Activated gamma-delta T cell (primary cell): Measurements from ENCODE around the gene EXOC6.
A peak's percentile ranks its signal among the peaks of the same experiment; 100 is the strongest.

Source experiments
- DNase-seq: peaks from one replicate; lab custom pipeline; 2025; lab: John Stamatoyannopoulos, UW
- total RNA-seq, 2 donors: gene quantifications; one replicate each; lab custom pipeline; 2026; lab: John Stamatoyannopoulos, UW

The EXOC6 gene
- total RNA-seq = 35.5 to 37.1 reads per million in 2 donors

GRCh38 chr10:92848441-92849233, at the start of gene EXOC6:
Gene EXOC6 (plus strand): TSS chr10:92848520. CDS start chr10:92848534, 14 bp downstream.
- DNase-seq = peak; percentile 74

- DNase-seq = no peak
Observed at GRCh38 chr10:92799568-92799967, 48.8 kb upstream of the EXOC6 start.

- DNase-seq = no peak
Observed at GRCh38 chr10:92800134-92800733, 48.1 kb upstream of the EXOC6 start.

GRCh38 chr10:92801978-92802872, 46.1 kb upstream of the EXOC6 start:
- DNase-seq = no peak

- DNase-seq = no peak
Observed at GRCh38 chr10:92809840-92810239, 38.5 kb upstream of the EXOC6 start.

- no peak for DNase-seq
Observed at GRCh38 chr10:92810934-92811532, 37.3 kb upstream of the EXOC6 start.

GRCh38 chr10:92811986-92812385, 36.3 kb upstream of the EXOC6 start:
- no peak for DNase-seq

GRCh38 chr10:92813979-92814378, 34.3 kb upstream of the EXOC6 start:
- DNase-seq = no peak

GRCh38 chr10:92814790-92815189, 33.5 kb upstream of the EXOC6 start:
- no peak for DNase-seq

- DNase-seq = no peak
Observed at GRCh38 chr10:92816091-92816531, 32.2 kb upstream of the EXOC6 start.

GRCh38 chr10:92822060-92822634, 26.2 kb upstream of the EXOC6 start:
- DNase-seq = no peak

- DNase-seq = no peak
Observed at GRCh38 chr10:92822964-92823363, 25.4 kb upstream of the EXOC6 start.

- DNase-seq = no peak
Observed at GRCh38 chr10:92826061-92826460, 22.3 kb upstream of the EXOC6 start.

- DNase-seq = no peak
Observed at GRCh38 chr10:92826504-92826903, 21.8 kb upstream of the EXOC6 start.

GRCh38 chr10:92829042-92829785, 19.1 kb upstream of the EXOC6 start:
- no peak for DNase-seq

GRCh38 chr10:92829786-92830377, 18.4 kb upstream of the EXOC6 start:
- no peak for DNase-seq

GRCh38 chr10:92830478-92831389, 17.6 kb upstream of the EXOC6 start:
- DNase-seq = no peak

GRCh38 chr10:92832121-92832520, 16.2 kb upstream of the EXOC6 start:
- no peak for DNase-seq

- DNase-seq = no peak
Observed at GRCh38 chr10:92832998-92833650, 15.2 kb upstream of the EXOC6 start.
